DOHH2 (cell line): ENCODE data around the gene OLR1.

Experiments
- EZH2phosphoT487 ChIP-seq: fragments of 200-600 bp; sonication (generic); IDR thresholded peaks from 2 replicates; pipeline ENCODE4 v1.6.1; 2017; ENCODE audit warnings: borderline replicate concordance, mild to moderate bottlenecking, antibody characterized with exemption, low read length, moderate library complexity, mixed read lengths
- TF ChIP-seq, protein P1 (sequence below): fragments of 200-600 bp; sonication (generic); IDR thresholded peaks from one replicate; pipeline ENCODE4 v1.5.1; 2014; ENCODE audit warnings: antibody characterized with exemption, mild to moderate bottlenecking, low read depth, low read length; ENCODE audit not compliant: poor library complexity, severe bottlenecking

DNA sequence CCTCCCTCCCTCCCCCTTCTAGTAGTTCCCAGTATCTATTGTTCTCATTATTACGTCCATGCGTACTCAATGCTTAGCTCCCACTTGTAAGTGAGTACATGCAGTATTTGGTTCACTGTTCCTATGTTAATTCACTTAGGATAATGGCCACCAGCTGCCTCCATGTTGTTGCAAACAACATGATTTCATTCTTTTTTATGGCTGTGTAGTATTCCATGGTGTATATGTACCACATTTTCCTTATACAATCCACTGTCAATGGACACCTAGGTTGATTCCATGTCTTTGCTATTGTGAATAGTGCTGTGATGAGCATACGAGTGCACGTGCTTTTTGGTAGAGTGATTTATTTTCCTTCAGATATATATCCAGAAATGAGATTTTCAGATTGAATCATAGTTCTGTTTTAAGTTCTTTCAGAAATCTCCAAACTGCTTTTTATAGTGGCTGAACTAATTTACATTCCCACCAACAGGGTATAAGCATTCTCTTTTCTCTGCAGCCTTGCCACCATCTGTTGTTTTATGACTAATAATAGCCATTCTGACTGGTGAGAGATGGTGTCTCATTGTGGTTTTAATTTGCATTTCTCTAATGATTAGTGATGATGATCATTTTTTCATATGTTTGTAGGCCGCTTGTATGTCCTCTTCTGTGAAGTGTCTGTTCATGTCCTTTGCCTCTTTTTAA lies 24.1 kb downstream of the OLR1 start:
- TF ChIP-seq, protein P1, sequence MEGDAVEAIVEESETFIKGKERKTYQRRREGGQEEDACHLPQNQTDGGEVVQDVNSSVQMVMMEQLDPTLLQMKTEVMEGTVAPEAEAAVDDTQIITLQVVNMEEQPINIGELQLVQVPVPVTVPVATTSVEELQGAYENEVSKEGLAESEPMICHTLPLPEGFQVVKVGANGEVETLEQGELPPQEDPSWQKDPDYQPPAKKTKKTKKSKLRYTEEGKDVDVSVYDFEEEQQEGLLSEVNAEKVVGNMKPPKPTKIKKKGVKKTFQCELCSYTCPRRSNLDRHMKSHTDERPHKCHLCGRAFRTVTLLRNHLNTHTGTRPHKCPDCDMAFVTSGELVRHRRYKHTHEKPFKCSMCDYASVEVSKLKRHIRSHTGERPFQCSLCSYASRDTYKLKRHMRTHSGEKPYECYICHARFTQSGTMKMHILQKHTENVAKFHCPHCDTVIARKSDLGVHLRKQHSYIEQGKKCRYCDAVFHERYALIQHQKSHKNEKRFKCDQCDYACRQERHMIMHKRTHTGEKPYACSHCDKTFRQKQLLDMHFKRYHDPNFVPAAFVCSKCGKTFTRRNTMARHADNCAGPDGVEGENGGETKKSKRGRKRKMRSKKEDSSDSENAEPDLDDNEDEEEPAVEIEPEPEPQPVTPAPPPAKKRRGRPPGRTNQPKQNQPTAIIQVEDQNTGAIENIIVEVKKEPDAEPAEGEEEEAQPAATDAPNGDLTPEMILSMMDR: no peak
- TF ChIP-seq EZH2phosphoT487: no peak
